GM12872 (cell line): ENCODE measurements around the gene RAD51AP1.

ENCODE experiments used
- TF ChIP-seq, protein P1 (sequence below): IDR thresholded peaks from 3 replicates; pipeline ENCODE4 v1.5.1; 2011; ENCODE audit warnings: low read depth, mild to moderate bottlenecking, low read length, moderate library complexity; ENCODE audit not compliant: insufficient read depth

Gene RAD51AP1

DNA sequence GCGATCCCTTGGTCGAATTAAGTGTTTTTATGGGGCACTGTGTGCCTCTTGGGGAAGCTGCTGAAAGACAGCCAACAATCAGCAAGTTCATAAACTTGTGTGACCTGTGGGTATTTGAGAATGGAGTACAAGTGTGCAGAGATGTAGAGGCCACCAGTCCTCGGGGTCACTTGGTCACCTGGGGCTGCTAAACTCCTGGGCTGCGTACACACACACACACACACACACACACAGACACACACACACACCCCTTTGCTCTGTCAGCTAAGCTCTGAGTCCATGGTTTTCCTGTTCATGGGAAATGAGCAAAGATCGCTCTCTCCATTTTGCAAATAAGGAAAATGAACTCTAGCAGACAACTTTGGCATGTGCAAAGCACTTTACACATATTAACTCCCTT lies 47.8 kb downstream of the RAD51AP1 start:
- TF ChIP-seq, protein P1, sequence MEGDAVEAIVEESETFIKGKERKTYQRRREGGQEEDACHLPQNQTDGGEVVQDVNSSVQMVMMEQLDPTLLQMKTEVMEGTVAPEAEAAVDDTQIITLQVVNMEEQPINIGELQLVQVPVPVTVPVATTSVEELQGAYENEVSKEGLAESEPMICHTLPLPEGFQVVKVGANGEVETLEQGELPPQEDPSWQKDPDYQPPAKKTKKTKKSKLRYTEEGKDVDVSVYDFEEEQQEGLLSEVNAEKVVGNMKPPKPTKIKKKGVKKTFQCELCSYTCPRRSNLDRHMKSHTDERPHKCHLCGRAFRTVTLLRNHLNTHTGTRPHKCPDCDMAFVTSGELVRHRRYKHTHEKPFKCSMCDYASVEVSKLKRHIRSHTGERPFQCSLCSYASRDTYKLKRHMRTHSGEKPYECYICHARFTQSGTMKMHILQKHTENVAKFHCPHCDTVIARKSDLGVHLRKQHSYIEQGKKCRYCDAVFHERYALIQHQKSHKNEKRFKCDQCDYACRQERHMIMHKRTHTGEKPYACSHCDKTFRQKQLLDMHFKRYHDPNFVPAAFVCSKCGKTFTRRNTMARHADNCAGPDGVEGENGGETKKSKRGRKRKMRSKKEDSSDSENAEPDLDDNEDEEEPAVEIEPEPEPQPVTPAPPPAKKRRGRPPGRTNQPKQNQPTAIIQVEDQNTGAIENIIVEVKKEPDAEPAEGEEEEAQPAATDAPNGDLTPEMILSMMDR = no peak

DNA sequence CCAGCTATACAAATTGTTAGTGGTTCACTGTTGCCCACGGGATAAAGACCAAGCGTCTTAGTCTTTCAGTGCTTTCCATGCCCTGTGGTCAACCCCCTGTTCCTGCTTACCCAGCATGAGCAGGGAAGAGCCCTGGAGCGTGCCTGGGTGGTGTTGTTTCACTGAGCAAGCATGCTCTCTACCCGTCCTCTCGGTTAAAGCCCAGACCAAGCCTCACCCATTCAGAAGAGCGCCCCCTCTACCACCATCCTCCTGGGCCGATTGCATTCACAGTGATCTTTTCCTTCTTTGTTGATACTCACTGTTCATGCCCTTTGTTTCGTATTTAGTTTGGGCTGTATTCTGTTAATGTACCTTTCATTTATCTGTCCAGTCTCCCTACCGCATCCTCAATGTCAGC lies 48.4 kb downstream of the RAD51AP1 start:
- TF ChIP-seq, protein P1 = no peak

DNA sequence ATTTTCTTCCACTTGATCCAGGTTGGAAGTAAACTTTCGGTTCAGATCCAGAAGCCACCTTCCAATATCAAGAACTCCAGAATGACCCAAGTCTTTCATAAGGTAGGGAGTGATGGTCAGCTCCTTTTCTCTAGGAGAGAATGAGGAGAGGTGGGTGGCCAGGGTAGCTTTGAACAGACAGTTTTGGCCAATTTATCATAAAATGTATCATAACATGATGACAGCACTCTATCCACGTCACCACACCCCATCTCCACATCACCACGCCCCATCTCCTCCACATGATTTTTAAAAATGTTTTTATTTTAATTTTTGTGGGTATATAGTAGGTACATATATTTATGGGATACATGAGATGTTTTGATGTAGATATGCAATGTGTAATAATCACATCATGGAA lies 50.2 kb downstream of the RAD51AP1 start:
- TF ChIP-seq, protein P1 = no peak

DNA sequence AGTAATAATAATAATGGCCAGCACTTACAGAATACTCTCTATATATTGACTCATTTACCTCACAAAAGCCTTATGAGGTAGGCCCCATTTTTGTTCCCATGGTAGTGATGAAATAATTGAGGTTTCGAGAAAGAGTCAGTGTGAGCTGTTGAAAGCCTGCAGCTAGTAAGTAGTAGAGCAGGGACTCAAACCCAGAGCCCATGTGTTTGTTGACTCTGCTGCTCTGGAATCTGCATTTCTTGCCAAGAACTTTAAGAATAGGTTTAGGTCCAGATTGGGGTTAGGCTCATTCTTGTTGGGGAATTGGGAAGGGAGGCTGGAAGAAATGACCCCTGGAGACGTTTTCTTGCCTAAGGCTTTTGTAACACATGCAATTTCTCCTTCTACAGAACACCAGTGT lies 51.3 kb downstream of the RAD51AP1 start:
- TF ChIP-seq, protein P1 = no peak

- TF ChIP-seq, protein P1 = no peak
These were observed 52.5 kb downstream of the RAD51AP1 start for GRCh38 chr12:4591180-4591687.

DNA sequence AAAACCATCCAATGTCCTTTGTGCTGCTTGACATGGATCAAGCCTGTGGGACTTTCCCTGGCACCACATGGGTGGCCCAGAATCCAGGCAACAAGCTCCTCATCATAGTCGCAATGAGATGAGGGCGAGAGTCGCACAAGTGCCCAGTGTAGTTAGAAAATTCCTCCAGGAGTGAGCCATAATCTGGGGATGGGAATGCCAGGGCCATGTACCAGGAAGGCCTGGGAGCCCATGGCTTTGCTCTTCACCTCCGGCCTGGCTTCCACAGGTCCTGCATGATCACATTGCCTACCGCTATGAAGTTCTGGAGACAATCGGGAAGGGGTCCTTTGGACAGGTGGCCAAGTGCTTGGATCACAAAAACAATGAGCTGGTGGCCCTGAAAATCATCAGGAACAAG lies 57.2 kb downstream of the RAD51AP1 start:
- TF ChIP-seq, protein P1 = no peak

DNA sequence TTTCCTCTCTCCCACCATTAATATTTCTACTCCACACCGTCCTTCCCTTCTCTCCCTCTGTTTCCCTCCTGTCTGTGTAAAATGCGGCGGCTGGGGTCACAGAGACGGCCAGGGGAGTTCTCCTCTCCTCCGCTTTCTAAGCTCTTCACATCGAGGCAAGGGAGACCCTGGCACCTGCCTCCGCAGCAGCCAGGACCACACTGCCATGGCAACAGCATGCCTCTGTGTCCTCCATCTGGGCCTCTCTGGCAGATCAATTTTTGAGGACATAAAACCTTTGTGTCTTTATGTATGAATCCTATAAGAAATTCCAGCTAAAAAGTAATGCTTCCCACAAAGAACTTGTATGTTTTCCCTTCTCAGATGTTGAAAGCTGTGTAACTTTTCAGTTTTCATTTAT lies 64.7 kb downstream of the RAD51AP1 start:
- TF ChIP-seq, protein P1 = no peak

GRCh38 chr12:4603946-4604345 lies 65.3 kb downstream of the RAD51AP1 start:
- TF ChIP-seq, protein P1 = no peak
